OCI-LY1 (cell line): ENCODE results near the gene CTSK.

ENCODE experiments used
- CTCF ChIP-seq: fragments of 200-600 bp; sonication (generic), shearing (Covaris generic); IDR thresholded peaks from 2 replicates; pipeline ENCODE4 v1.5.1; 2017; ENCODE audit warnings: mild to moderate bottlenecking, antibody characterized with exemption, low read length, moderate library complexity, mixed read lengths
- EZH2 ChIP-seq: fragments of 200-600 bp; sonication (generic), shearing (Covaris generic); IDR thresholded peaks from 2 replicates; pipeline ENCODE4 v1.8.0; 2017; ENCODE audit warnings: borderline replicate concordance, mixed run types, mild to moderate bottlenecking, antibody characterized with exemption, low read length, moderate library complexity, mixed read lengths

- TF ChIP-seq CTCF (no peak), EZH2 (no peak)
These were observed 46.3 kb downstream of the CTSK start for GRCh38 chr1:150761801-150762200.
